HUDEP-2 (cell line): ENCODE data around the gene UXT.
"Not testable (repeated sequence)": the region's sequence is repeated elsewhere in the genome, so short reads cannot be mapped to it uniquely, and the experiment has no call there.

Experiments
- DNase-seq, 76 experiments: peaks; one replicate each; lab custom pipeline; 2025; ENCODE audit not compliant: unreplicated experiment in 76 of 76; lab: John Stamatoyannopoulos, UW

The UXT gene

GRCh38 chrX:47620303-47620685 is 38.7 kb downstream of the UXT start:
- no peak for DNase-seq

- DNase-seq, result peak in 71 of 76 experiments; percentile 2 to 82 (median 56)
These were observed 39.3 kb downstream of the UXT start, which contains the start of gene SYN1 for GRCh38 chrX:47619486-47620302. SYN1 (minus strand) TSS chrX:47619857; CDS start chrX:47619728, 129 bp downstream.

- DNase-seq, result no peak
These were observed 40.0 kb downstream of the UXT start for GRCh38 chrX:47618923-47619485.

- DNase-seq, result no peak
These were observed 44.4 kb downstream of the UXT start for GRCh38 chrX:47614618-47615017.

- peak in 3 of 76 experiments; percentile 0 to 5 (median 1) for DNase-seq
These were observed 45.9 kb downstream of the UXT start for GRCh38 chrX:47613082-47613481.

GRCh38 chrX:47612418-47612817 is 46.6 kb downstream of the UXT start:
- DNase-seq, result no peak

GRCh38 chrX:47611926-47612325 is 47.1 kb downstream of the UXT start:
- DNase-seq, result no peak

GRCh38 chrX:47611489-47611888 is 47.5 kb downstream of the UXT start:
- no peak for DNase-seq

- DNase-seq, result no peak
These were observed 48.5 kb downstream of the UXT start for GRCh38 chrX:47610511-47610910.

- DNase-seq, result peak in 1 of 76 experiments; percentile 15
These were observed 50.7 kb downstream of the UXT start for GRCh38 chrX:47608130-47608810.

GRCh38 chrX:47607091-47607490 is 51.9 kb downstream of the UXT start:
- no peak for DNase-seq

GRCh38 chrX:47605024-47605423 is 54.0 kb downstream of the UXT start:
- DNase-seq, result no peak

GRCh38 chrX:47603125-47603524 is 55.9 kb downstream of the UXT start:
- DNase-seq, result not testable (repeated sequence)
